ENCODE results near the gene CFAP46.

DNA sequence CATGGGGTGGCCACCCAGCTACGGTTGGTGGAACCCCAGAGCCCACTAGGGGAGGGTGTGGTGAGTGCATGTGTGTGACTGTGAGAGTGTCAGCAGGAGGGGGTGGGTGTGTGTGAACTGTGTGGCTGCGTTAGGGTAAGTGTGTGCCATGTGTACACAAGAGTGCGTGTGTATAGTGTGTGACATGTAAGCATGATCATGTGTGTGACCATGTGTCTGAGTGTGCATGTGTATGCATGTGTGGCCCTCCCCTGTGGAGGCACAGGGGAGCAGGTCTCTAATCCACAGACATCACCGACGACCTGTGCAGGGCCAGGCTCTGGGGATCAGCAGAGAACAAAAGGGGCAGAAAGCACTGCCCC, 3.5 kb upstream of the CFAP46 start:
- TF ChIP-seq POLR2AphosphoS5 (IDR thresholded peaks at IDR 0.05; ENCODE audit: low read depth, low read length), result no peak
- no peak for TF ChIP-seq TAF1 (IDR thresholded peaks at IDR 0.05; ENCODE audit: borderline replicate concordance, insufficient read depth, low read length)
- TF ChIP-seq, protein P1, sequence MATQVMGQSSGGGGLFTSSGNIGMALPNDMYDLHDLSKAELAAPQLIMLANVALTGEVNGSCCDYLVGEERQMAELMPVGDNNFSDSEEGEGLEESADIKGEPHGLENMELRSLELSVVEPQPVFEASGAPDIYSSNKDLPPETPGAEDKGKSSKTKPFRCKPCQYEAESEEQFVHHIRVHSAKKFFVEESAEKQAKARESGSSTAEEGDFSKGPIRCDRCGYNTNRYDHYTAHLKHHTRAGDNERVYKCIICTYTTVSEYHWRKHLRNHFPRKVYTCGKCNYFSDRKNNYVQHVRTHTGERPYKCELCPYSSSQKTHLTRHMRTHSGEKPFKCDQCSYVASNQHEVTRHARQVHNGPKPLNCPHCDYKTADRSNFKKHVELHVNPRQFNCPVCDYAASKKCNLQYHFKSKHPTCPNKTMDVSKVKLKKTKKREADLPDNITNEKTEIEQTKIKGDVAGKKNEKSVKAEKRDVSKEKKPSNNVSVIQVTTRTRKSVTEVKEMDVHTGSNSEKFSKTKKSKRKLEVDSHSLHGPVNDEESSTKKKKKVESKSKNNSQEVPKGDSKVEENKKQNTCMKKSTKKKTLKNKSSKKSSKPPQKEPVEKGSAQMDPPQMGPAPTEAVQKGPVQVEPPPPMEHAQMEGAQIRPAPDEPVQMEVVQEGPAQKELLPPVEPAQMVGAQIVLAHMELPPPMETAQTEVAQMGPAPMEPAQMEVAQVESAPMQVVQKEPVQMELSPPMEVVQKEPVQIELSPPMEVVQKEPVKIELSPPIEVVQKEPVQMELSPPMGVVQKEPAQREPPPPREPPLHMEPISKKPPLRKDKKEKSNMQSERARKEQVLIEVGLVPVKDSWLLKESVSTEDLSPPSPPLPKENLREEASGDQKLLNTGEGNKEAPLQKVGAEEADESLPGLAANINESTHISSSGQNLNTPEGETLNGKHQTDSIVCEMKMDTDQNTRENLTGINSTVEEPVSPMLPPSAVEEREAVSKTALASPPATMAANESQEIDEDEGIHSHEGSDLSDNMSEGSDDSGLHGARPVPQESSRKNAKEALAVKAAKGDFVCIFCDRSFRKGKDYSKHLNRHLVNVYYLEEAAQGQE (IDR thresholded peaks at IDR 0.05; ENCODE audit: insufficient read depth in 1 of 2, low read depth in 2 of 2, low read length in 2 of 2), result no peak
- no peak for TF ChIP-seq SIN3A (IDR thresholded peaks at IDR 0.05; ENCODE audit: borderline replicate concordance, insufficient read depth, low read length)
